Measurements from ENCODE around the gene EYS. TPM values are rescaled to one million over a fixed set of nuclear protein-coding genes. Genes with fewer than 3 reads are reported as not detected.

EYS gene
- total and polyA plus RNA-seq, 2 of the 8 experiments (the other 6 are each of a cell fraction or from before 2014, with no cell fraction given) = 0.05 to 0.13 TPM

DNA sequence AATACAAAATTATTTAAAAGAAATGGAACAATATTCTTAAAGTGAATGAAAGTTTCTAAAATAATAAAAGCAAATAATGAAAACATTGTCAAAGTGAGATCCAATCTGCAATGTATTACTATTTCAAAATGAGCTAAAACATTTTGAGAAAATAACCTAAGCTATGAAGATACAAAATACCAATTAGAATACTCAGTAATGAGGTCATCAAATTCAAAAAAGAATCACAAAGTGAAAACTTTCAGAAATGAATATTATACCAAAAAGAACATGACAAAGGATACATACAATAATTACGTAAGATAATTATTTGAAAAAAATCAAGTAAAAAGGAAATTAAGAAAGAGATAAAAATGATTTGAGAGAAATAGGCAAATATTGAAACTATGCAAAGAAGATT is 634.5 kb downstream of the EYS start:
- Histone ChIP-seq H3K79me1 (ENCODE audit: low read depth, low read length) (no peaks in the 10 kb centered on the region), H2BK12ac (ENCODE audit: low read depth, low read length) (no peak overlapping the region), H3K9ac (replicated peaks in 1 of 4; ENCODE audit: extremely low read depth in 1 of 4, low read depth in 3 of 4, low read length in 3 of 4) (no peak overlapping the region), H2BK120ac (replicated peaks; ENCODE audit: low read depth, low read length) (no peak overlapping the region), H4K8ac (ENCODE audit: extremely low read depth, insufficient read depth, low read length) (no peak overlapping the region), H4K5ac (ENCODE audit: insufficient read length, low read depth, low read length) (no peak overlapping the region), H3K14ac (ENCODE audit: insufficient read length) (no peak overlapping the region), H3K23ac (ENCODE audit: insufficient read length) (no peak overlapping the region), H3K23me2 (ENCODE audit: low read depth, low read length) (no peaks in the 10 kb centered on the region), H3K27ac (ENCODE audit: low read depth, low read length) (no peak overlapping the region), H4K20me1 (replicated peaks in 1 of 2; ENCODE audit: control insufficient read depth in 1 of 2, insufficient read depth in 2 of 2, low read length in 2 of 2) (no peaks in the 10 kb centered on the region), H3K79me2 (ENCODE audit: control insufficient read depth in 1 of 2, insufficient read depth in 2 of 2, low read length in 2 of 2) (no peaks in the 10 kb centered on the region), H3K9me3 (ENCODE audit: insufficient read depth in 2 of 2, low read depth in 1 of 2, low read length in 1 of 2) (no peaks in the 10 kb centered on the region), H4K91ac (replicated peaks; ENCODE audit: insufficient read length, low read length) (no peak overlapping the region), H3K36me3 (ENCODE audit: control insufficient read depth in 2 of 4, insufficient read depth in 4 of 4, low read length in 3 of 4) (no peaks in the 10 kb centered on the region), H2BK5ac (ENCODE audit: low read depth, low read length) (no peak overlapping the region), H2BK20ac (ENCODE audit: low read length) (no peak overlapping the region), H3K4me3 (ENCODE audit: extremely low read depth in 1 of 4, insufficient read depth in 2 of 4, low read depth in 3 of 4, low read length in 4 of 4) (no peak overlapping the region), H3K18ac (ENCODE audit: extremely low read depth, low read length) (no peak overlapping the region), H2AFZ (ENCODE audit: low read length) (no peak overlapping the region), H3K4me2 (ENCODE audit: insufficient read depth in 1 of 2, low read depth in 2 of 2, low read length in 2 of 2) (no peak overlapping the region), H2AK5ac (ENCODE audit: low read depth, low read length) (no peak overlapping the region), H3K4ac (replicated peaks; ENCODE audit: insufficient read length, low read depth, low read length) (no peak overlapping the region), H3K4me1 (replicated peaks in 1 of 4; ENCODE audit: control insufficient read depth in 3 of 4, insufficient read depth in 4 of 4, low read length in 3 of 4) (no peaks in the 10 kb centered on the region), H3K56ac (replicated peaks; ENCODE audit: insufficient read length, low read depth, low read length) (no peak overlapping the region), H2BK15ac (ENCODE audit: low read length) (no peak overlapping the region), H3K27me3 (replicated peaks in 1 of 4; ENCODE audit: control insufficient read depth in 3 of 4, extremely low read depth in 1 of 4, insufficient read depth in 3 of 4, low read length in 3 of 4) (no peaks in the 10 kb centered on the region)
- CTCF ChIA-PET (ENCODE audit: partially characterized antibody) = no interaction called here
- TF ChIP-seq SIX5 (IDR thresholded peaks at IDR 0.05; ENCODE audit: low read depth, low read length) (no peak), PHF8 (conservative IDR thresholded peaks at IDR 0.05; ENCODE audit: low read depth, low read length) (no peak), BRCA1 (IDR thresholded peaks at IDR 0.05; ENCODE audit: low read depth, low read length) (no peak), CHD2 (IDR thresholded peaks at IDR 0.05; ENCODE audit: low read length) (no peak), RAD21 (IDR thresholded peaks at IDR 0.05 in 1 of 2, conservative IDR thresholded peaks at IDR 0.05 in 1 of 2; ENCODE audit: low read depth in 2 of 2, low read length in 2 of 2) (no peak), SP4 (IDR thresholded peaks at IDR 0.05; ENCODE audit: low read length) (no peak), TAF1 (IDR thresholded peaks at IDR 0.05; ENCODE audit: low read depth, low read length) (no peak), TCF12 (IDR thresholded peaks at IDR 0.05; ENCODE audit: low read depth, low read length) (no peak), NANOG (IDR thresholded peaks at IDR 0.05; ENCODE audit: insufficient read depth, low read depth, low read length, poor library complexity, severe bottlenecking) (no peak), FOSL1 (IDR thresholded peaks at IDR 0.05; ENCODE audit: insufficient read depth, low read depth, low read length) (no peak), CTBP2 (IDR thresholded peaks at IDR 0.05; ENCODE audit: borderline replicate concordance, insufficient read depth, insufficient read length, low read length) (no peak), TAF7 (optimal IDR thresholded peaks at IDR 0.05; ENCODE audit: borderline replicate concordance, low read depth, low read length) (no peak)
- TF ChIP-seq, protein P1, sequence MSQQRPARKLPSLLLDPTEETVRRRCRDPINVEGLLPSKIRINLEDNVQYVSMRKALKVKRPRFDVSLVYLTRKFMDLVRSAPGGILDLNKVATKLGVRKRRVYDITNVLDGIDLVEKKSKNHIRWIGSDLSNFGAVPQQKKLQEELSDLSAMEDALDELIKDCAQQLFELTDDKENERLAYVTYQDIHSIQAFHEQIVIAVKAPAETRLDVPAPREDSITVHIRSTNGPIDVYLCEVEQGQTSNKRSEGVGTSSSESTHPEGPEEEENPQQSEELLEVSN (IDR thresholded peaks at IDR 0.05) = no peak
- POLR2A ChIA-PET (ENCODE audit: partially characterized antibody) = no interaction called here
- DNase-seq (ENCODE audit: low read depth in 1 of 2, low spot score in 2 of 2) (no peak), FAIRE-seq (no peak)
- 82 to 100% methylated on average over 1 of the region's 1 CpG for WGBS, 2 experiments (ENCODE audit: extremely low coverage in 1 of 2, insufficient coverage in 1 of 2, insufficient read length in 1 of 2, insufficient replicate concordance in 2 of 2, low coverage in 1 of 2, low lambda C conversion rate in 2 of 2, missing lambda C conversion rate in 1 of 2)

Data from H1 (cell line).